ENCODE measurements around the gene MRPL19. TPM values are rescaled to one million over a fixed set of nuclear protein-coding genes. Genes with fewer than 3 reads are reported as not detected.

MRPL19 gene
- total RNA-seq, 1 donor from 2014 or later, result 24.0 TPM

- Histone ChIP-seq H3K27ac (ENCODE audit: low read depth, low read length) (no peak overlapping the region), H3K4me3 (ENCODE audit: low read length in 3 of 3) (no peak overlapping the region), H3K9ac (ENCODE audit: low read depth in 1 of 3, low read length in 3 of 3) (no peak overlapping the region), H3K36me3 (ENCODE audit: control insufficient read depth in 3 of 3, insufficient read depth in 3 of 3, low read length in 3 of 3) (no peaks in the 10 kb centered on the region), H3K4me1 (ENCODE audit: control insufficient read depth in 3 of 3, insufficient read depth in 3 of 3, low read length in 3 of 3) (peaks cover 0 to 4% (median 4%) of the 10 kb centered on the region in 3 donors), H3K9me3 (ENCODE audit: control insufficient read depth in 3 of 3, low read length in 3 of 3) (no peaks in the 10 kb centered on the region), H3K27me3 (ENCODE audit: control insufficient read depth in 3 of 3, insufficient read depth in 3 of 3, low read length in 3 of 3) (peaks cover 12 to 45% (median 39%) of the 10 kb centered on the region in 3 donors)
Observed at GRCh38 chr2:75606761-75607399, 39.7 kb upstream of the MRPL19 start.

- H3K9ac ChIP-seq (ENCODE audit: low read depth in 1 of 3, low read length in 3 of 3), result no peak overlapping the region
- H3K36me3 ChIP-seq (ENCODE audit: control insufficient read depth in 3 of 3, insufficient read depth in 3 of 3, low read length in 3 of 3), result no peaks in the 10 kb centered on the region
- no peaks in the 10 kb centered on the region for H3K9me3 ChIP-seq (ENCODE audit: control insufficient read depth in 3 of 3, low read length in 3 of 3)
- H3K27ac ChIP-seq (ENCODE audit: low read depth, low read length), result no peak overlapping the region
- H3K27me3 ChIP-seq (ENCODE audit: control insufficient read depth in 3 of 3, insufficient read depth in 3 of 3, low read length in 3 of 3), result peaks cover 12 to 45% (median 39%) of the 10 kb centered on the region in 3 donors
- peaks cover 0 to 4% (median 4%) of the 10 kb centered on the region in 3 donors for H3K4me1 ChIP-seq (ENCODE audit: control insufficient read depth in 3 of 3, insufficient read depth in 3 of 3, low read length in 3 of 3)
- no peak overlapping the region for H3K4me3 ChIP-seq (ENCODE audit: low read length in 3 of 3)
Observed at GRCh38 chr2:75607400-75607798, 39.2 kb upstream of the MRPL19 start.

GRCh38 chr2:75607988-75608683 is 38.4 kb upstream of the MRPL19 start:
- Histone ChIP-seq H3K4me3 (ENCODE audit: low read length in 3 of 3) (no peak overlapping the region), H3K4me1 (ENCODE audit: control insufficient read depth in 3 of 3, insufficient read depth in 3 of 3, low read length in 3 of 3) (peaks cover 0 to 4% (median 4%) of the 10 kb centered on the region in 3 donors), H3K27me3 (ENCODE audit: control insufficient read depth in 3 of 3, insufficient read depth in 3 of 3, low read length in 3 of 3) (peaks cover 12 to 45% (median 39%) of the 10 kb centered on the region in 3 donors), H3K9me3 (ENCODE audit: control insufficient read depth in 3 of 3, low read length in 3 of 3) (no peaks in the 10 kb centered on the region), H3K9ac (ENCODE audit: low read depth in 1 of 3, low read length in 3 of 3) (no peak overlapping the region), H3K27ac (ENCODE audit: low read depth, low read length) (no peak overlapping the region), H3K36me3 (ENCODE audit: control insufficient read depth in 3 of 3, insufficient read depth in 3 of 3, low read length in 3 of 3) (no peaks in the 10 kb centered on the region)

- H3K9me3 ChIP-seq (ENCODE audit: control insufficient read depth in 3 of 3, low read length in 3 of 3), result no peaks in the 10 kb centered on the region
- peaks cover 0 to 4% (median 4%) of the 10 kb centered on the region in 3 donors for H3K4me1 ChIP-seq (ENCODE audit: control insufficient read depth in 3 of 3, insufficient read depth in 3 of 3, low read length in 3 of 3)
- no peak overlapping the region for H3K9ac ChIP-seq (ENCODE audit: low read depth in 1 of 3, low read length in 3 of 3)
- H3K4me3 ChIP-seq (ENCODE audit: low read length in 3 of 3), result peak overlapping the region in 2 of 3 donors; percentile 31 to 40
- H3K36me3 ChIP-seq (ENCODE audit: control insufficient read depth in 3 of 3, insufficient read depth in 3 of 3, low read length in 3 of 3), result no peaks in the 10 kb centered on the region
- no peak overlapping the region for H3K27ac ChIP-seq (ENCODE audit: low read depth, low read length)
- H3K27me3 ChIP-seq (ENCODE audit: control insufficient read depth in 3 of 3, insufficient read depth in 3 of 3, low read length in 3 of 3), result peaks cover 12 to 45% (median 39%) of the 10 kb centered on the region in 3 donors
Observed at GRCh38 chr2:75608684-75609333, 37.8 kb upstream of the MRPL19 start.

- H3K9me3 ChIP-seq (ENCODE audit: control insufficient read depth in 3 of 3, low read length in 3 of 3), result no peaks in the 10 kb centered on the region
- H3K4me1 ChIP-seq (ENCODE audit: control insufficient read depth in 3 of 3, insufficient read depth in 3 of 3, low read length in 3 of 3), result peaks cover 0 to 4% (median 4%) of the 10 kb centered on the region in 3 donors
- H3K36me3 ChIP-seq (ENCODE audit: control insufficient read depth in 3 of 3, insufficient read depth in 3 of 3, low read length in 3 of 3), result no peaks in the 10 kb centered on the region
- peaks cover 12 to 45% (median 39%) of the 10 kb centered on the region in 3 donors for H3K27me3 ChIP-seq (ENCODE audit: control insufficient read depth in 3 of 3, insufficient read depth in 3 of 3, low read length in 3 of 3)
- no peak overlapping the region for H3K4me3 ChIP-seq (ENCODE audit: low read length in 3 of 3)
- no peak overlapping the region for H3K9ac ChIP-seq (ENCODE audit: low read depth in 1 of 3, low read length in 3 of 3)
- no peak overlapping the region for H3K27ac ChIP-seq (ENCODE audit: low read depth, low read length)
Observed at GRCh38 chr2:75609334-75609689, 37.3 kb upstream of the MRPL19 start.

GRCh38 chr2:75609937-75610508 is 36.6 kb upstream of the MRPL19 start:
- Histone ChIP-seq H3K9me3 (ENCODE audit: control insufficient read depth in 3 of 3, low read length in 3 of 3) (no peaks in the 10 kb centered on the region), H3K4me3 (ENCODE audit: low read length in 3 of 3) (no peak overlapping the region), H3K4me1 (ENCODE audit: control insufficient read depth in 3 of 3, insufficient read depth in 3 of 3, low read length in 3 of 3) (peaks cover 0 to 4% (median 4%) of the 10 kb centered on the region in 3 donors), H3K27me3 (ENCODE audit: control insufficient read depth in 3 of 3, insufficient read depth in 3 of 3, low read length in 3 of 3) (peaks cover 12 to 45% (median 39%) of the 10 kb centered on the region in 3 donors), H3K36me3 (ENCODE audit: control insufficient read depth in 3 of 3, insufficient read depth in 3 of 3, low read length in 3 of 3) (no peaks in the 10 kb centered on the region), H3K9ac (ENCODE audit: low read depth in 1 of 3, low read length in 3 of 3) (no peak overlapping the region), H3K27ac (ENCODE audit: low read depth, low read length) (no peak overlapping the region)

GRCh38 chr2:75610671-75611070 is 35.9 kb upstream of the MRPL19 start:
- Histone ChIP-seq H3K36me3 (ENCODE audit: control insufficient read depth in 3 of 3, insufficient read depth in 3 of 3, low read length in 3 of 3) (no peaks in the 10 kb centered on the region), H3K9ac (ENCODE audit: low read depth in 1 of 3, low read length in 3 of 3) (no peak overlapping the region), H3K9me3 (ENCODE audit: control insufficient read depth in 3 of 3, low read length in 3 of 3) (no peaks in the 10 kb centered on the region), H3K27me3 (ENCODE audit: control insufficient read depth in 3 of 3, insufficient read depth in 3 of 3, low read length in 3 of 3) (peaks cover 12 to 41% (median 38%) of the 10 kb centered on the region in 3 donors), H3K4me1 (ENCODE audit: control insufficient read depth in 3 of 3, insufficient read depth in 3 of 3, low read length in 3 of 3) (peaks cover 0 to 4% (median 4%) of the 10 kb centered on the region in 3 donors), H3K4me3 (ENCODE audit: low read length in 3 of 3) (no peak overlapping the region), H3K27ac (ENCODE audit: low read depth, low read length) (no peak overlapping the region)

- no peaks in the 10 kb centered on the region for H3K9me3 ChIP-seq (ENCODE audit: control insufficient read depth in 3 of 3, low read length in 3 of 3)
Observed at GRCh38 chr2:75612108-75612861, 34.3 kb upstream of the MRPL19 start.

GRCh38 chr2:75612862-75613243 is 33.7 kb upstream of the MRPL19 start:
- Histone ChIP-seq H3K4me1 (ENCODE audit: control insufficient read depth in 3 of 3, insufficient read depth in 3 of 3, low read length in 3 of 3) (peaks cover 0 to 4% (median 4%) of the 10 kb centered on the region in 3 donors), H3K9me3 (ENCODE audit: control insufficient read depth in 3 of 3, low read length in 3 of 3) (no peaks in the 10 kb centered on the region), H3K9ac (ENCODE audit: low read depth in 1 of 3, low read length in 3 of 3) (no peak overlapping the region), H3K4me3 (ENCODE audit: low read length in 3 of 3) (no peak overlapping the region), H3K36me3 (ENCODE audit: control insufficient read depth in 3 of 3, insufficient read depth in 3 of 3, low read length in 3 of 3) (no peaks in the 10 kb centered on the region), H3K27me3 (ENCODE audit: control insufficient read depth in 3 of 3, insufficient read depth in 3 of 3, low read length in 3 of 3) (peaks cover 8 to 23% (median 22%) of the 10 kb centered on the region in 3 donors), H3K27ac (ENCODE audit: low read depth, low read length) (no peak overlapping the region)

More at GRCh38 chr2:75612108-75612861, 34.3 kb upstream of the MRPL19 start:
- H3K4me3 ChIP-seq (ENCODE audit: low read length in 3 of 3), result no peak overlapping the region
- H3K27ac ChIP-seq (ENCODE audit: low read depth, low read length), result no peak overlapping the region
- H3K27me3 ChIP-seq (ENCODE audit: control insufficient read depth in 3 of 3, insufficient read depth in 3 of 3, low read length in 3 of 3), result peaks cover 12 to 29% (median 28%) of the 10 kb centered on the region in 3 donors
- no peaks in the 10 kb centered on the region for H3K36me3 ChIP-seq (ENCODE audit: control insufficient read depth in 3 of 3, insufficient read depth in 3 of 3, low read length in 3 of 3)
- peaks cover 0 to 4% (median 4%) of the 10 kb centered on the region in 3 donors for H3K4me1 ChIP-seq (ENCODE audit: control insufficient read depth in 3 of 3, insufficient read depth in 3 of 3, low read length in 3 of 3)
- H3K9ac ChIP-seq (ENCODE audit: low read depth in 1 of 3, low read length in 3 of 3), result no peak overlapping the region
